ENCODE measurements around the gene GPSM1. TPM values are rescaled to one million over a fixed set of nuclear protein-coding genes. Genes with fewer than 3 reads are reported as not detected.
"Not testable (repeated sequence)": the region's sequence is repeated elsewhere in the genome, so short reads cannot be mapped to it uniquely, and the experiment has no call there.

The GPSM1 gene
- total RNA-seq, 1 donor from 2014 or later, result 35.4 TPM

DNA sequence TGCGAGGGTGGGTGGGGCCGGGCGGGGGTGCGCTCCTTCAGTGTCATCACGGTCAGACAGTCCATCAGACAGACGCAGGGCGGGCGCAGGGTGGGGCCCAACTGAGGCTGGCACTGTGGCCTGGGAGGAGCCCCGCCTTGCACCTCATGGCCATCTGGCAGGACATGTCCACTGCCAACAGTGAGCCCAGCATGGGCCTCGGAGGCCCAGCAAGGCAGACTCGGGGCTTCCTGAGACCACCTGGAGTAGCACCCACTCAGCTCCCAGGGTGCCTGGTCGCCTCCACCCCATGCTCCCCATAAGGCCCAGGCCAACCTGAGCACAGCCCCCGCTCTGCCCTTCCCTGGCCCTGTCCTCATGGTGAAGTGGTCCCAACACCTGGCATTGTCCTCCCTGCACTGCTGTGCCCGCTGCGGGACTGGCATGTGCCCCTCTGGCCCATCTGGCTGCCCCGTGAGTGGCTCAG, 8.5 kb upstream of the GPSM1 start:
- H3K36me3 ChIP-seq, result no peaks in the 10 kb centered on the region
- no peaks in the 10 kb centered on the region for H3K27me3 ChIP-seq
- H3K4me3 ChIP-seq, result no peak overlapping the region
- no peak for TF ChIP-seq CTCF (IDR thresholded peaks at IDR 0.05)
- no peaks in the 10 kb centered on the region for H3K9me3 ChIP-seq
- DNase-seq (ENCODE audit: extremely low spot score in 2 of 2), result no peak
- no peak overlapping the region for H3K27ac ChIP-seq
- no peaks in the 10 kb centered on the region for H3K4me1 ChIP-seq
- intact Hi-C loops (cut with DNase I), result loop anchor here (10.0 kb wide), 2 partner anchors 46 to 86 kb away; partner anchors contain the start of genes DNLZ and SNAPC4

DNA sequence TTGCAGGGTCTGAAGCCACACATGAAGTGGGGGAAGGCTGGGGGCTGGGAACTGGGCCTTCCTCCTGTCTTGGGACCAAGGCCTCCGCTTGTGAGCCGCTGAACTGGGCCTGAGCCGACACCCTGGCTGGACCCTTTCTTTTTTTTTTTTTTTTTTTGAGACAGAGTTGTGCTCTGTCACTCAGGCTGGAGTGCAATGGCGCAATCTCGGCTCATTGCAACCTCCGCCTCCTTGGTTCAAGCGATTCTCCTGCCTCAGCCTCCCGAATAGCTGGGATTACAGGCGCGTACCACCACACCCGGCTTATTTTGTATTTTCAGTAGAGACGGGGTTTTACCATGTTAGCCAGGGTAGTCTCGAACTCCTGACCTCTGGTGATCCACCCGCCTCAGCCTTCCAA, 8.1 kb upstream of the GPSM1 start:
- not testable (repeated sequence) for H3K4me1 ChIP-seq; DNase-seq (ENCODE audit: extremely low spot score in 2 of 2); H3K36me3 ChIP-seq; H3K27ac ChIP-seq; H3K4me3 ChIP-seq; H3K27me3 ChIP-seq; H3K9me3 ChIP-seq
- intact Hi-C loops (cut with DNase I), result loop anchor here (10.0 kb wide), 2 partner anchors 46 to 86 kb away; partner anchors contain the start of genes DNLZ and SNAPC4

GRCh38 chr9:136319955-136320354, 7.4 kb upstream of the GPSM1 start:
- intact Hi-C loops (cut with DNase I), result loop anchor here (10.0 kb wide), 2 partner anchors 45 to 85 kb away; partner anchors contain the start of genes DNLZ and SNAPC4
- not testable (repeated sequence) for H3K27me3 ChIP-seq; DNase-seq (ENCODE audit: extremely low spot score in 2 of 2)

GRCh38 chr9:136320972-136321371, 6.4 kb upstream of the GPSM1 start:
- peaks cover 11% of the 10 kb centered on the region for H3K4me1 ChIP-seq
- H3K36me3 ChIP-seq; intact Hi-C loops (cut with DNase I); DNase-seq (ENCODE audit: extremely low spot score in 2 of 2); H3K9me3 ChIP-seq; H3K4me3 ChIP-seq; H3K27me3 ChIP-seq; H3K27ac ChIP-seq: not testable (repeated sequence)

More at GRCh38 chr9:136319955-136320354, 7.4 kb upstream of the GPSM1 start:
- not testable (repeated sequence) for H3K27ac ChIP-seq, H3K4me1 ChIP-seq, H3K9me3 ChIP-seq, H3K36me3 ChIP-seq, H3K4me3 ChIP-seq

DNA sequence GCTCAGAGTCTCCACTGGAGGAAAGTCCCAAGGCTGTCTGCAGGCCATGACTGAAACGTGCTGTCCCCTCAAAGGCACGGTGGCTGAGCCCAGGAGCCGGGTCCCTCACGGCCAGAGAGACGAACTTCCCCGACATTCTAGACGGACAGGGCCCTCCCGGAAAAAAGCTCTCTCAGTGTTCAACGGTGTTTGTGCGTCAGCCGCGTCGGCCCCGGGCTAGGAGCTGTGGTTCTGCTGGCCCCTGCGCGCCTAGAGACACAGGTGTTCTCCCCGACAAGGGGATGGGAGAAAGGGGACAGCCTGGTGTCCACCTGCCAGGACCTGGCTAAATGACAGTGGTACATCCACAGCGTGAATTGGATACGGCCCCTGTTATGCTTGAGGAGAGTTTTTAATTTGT, 5.8 kb upstream of the GPSM1 start:
- TF ChIP-seq POLR2AphosphoS5 (IDR thresholded peaks at IDR 0.05; ENCODE audit: insufficient read depth in 1 of 2, low read depth in 1 of 2) (no peak), CTCF (IDR thresholded peaks at IDR 0.05) (no peak), POLR2A (IDR thresholded peaks at IDR 0.05) (no peak)
- intact Hi-C loops (cut with DNase I), result no loop called here
- H3K27me3 ChIP-seq, result no peaks in the 10 kb centered on the region
- H3K4me1 ChIP-seq, result peaks cover 17% of the 10 kb centered on the region
- H3K36me3 ChIP-seq, result no peaks in the 10 kb centered on the region
- H3K4me3 ChIP-seq, result no peak overlapping the region
- no peaks in the 10 kb centered on the region for H3K9me3 ChIP-seq
- no peak overlapping the region for H3K27ac ChIP-seq
- no peak for DNase-seq (ENCODE audit: extremely low spot score in 2 of 2)

GRCh38 chr9:136322756-136323330, 4.5 kb upstream of the GPSM1 start:
- no peak for TF ChIP-seq CTCF (IDR thresholded peaks at IDR 0.05)
- TF ChIP-seq POLR2A (IDR thresholded peaks at IDR 0.05), result no peak
- TF ChIP-seq POLR2AphosphoS5 (IDR thresholded peaks at IDR 0.05; ENCODE audit: insufficient read depth in 1 of 2, low read depth in 1 of 2), result no peak
- H3K36me3 ChIP-seq, result no peaks in the 10 kb centered on the region
- no peaks in the 10 kb centered on the region for H3K9me3 ChIP-seq
- H3K27ac ChIP-seq, result no peak overlapping the region
- intact Hi-C loops (cut with DNase I), result no loop called here
- DNase-seq (ENCODE audit: extremely low spot score in 2 of 2), result no peak
- H3K27me3 ChIP-seq, result no peaks in the 10 kb centered on the region
- no peak overlapping the region for H3K4me3 ChIP-seq
- H3K4me1 ChIP-seq, result peaks cover 25% of the 10 kb centered on the region
